HUES6 (cell line): ENCODE results near the gene TIAM2.

ENCODE experiments used
- H3K27ac ChIP-seq: 2 replicates; pipeline ENCODE4 v1.7.0; 2013; ENCODE audit warnings: low read depth, mild to moderate bottlenecking, low read length, inconsistent platforms
- H3K27me3 ChIP-seq: 2 replicates; pipeline ENCODE4 v1.6.1; 2013; ENCODE audit warnings: low read length; ENCODE audit not compliant: control insufficient read depth, insufficient read depth
- H3K36me3 ChIP-seq: 2 replicates; pipeline ENCODE4 v1.6.1; 2013; ENCODE audit warnings: low read length; ENCODE audit not compliant: control insufficient read depth, insufficient read depth
- H3K4me1 ChIP-seq: 2 replicates; pipeline ENCODE4 v1.6.1; 2013; ENCODE audit warnings: low read length; ENCODE audit not compliant: control insufficient read depth, insufficient read depth
- H3K4me3 ChIP-seq: 2 replicates; pipeline ENCODE4 v1.5.1; 2013; ENCODE audit warnings: low read depth, low read length
- H3K9ac ChIP-seq: one replicate; pipeline ENCODE4 v1.6.1; 2013; ENCODE audit warnings: mild to moderate bottlenecking, low read length
- H3K9me3 ChIP-seq: 2 replicates; pipeline ENCODE4 v1.6.1; 2013; ENCODE audit warnings: low read depth, low read length; ENCODE audit not compliant: control insufficient read depth, insufficient read depth

Gene TIAM2

GRCh38 chr6:155150967-155151671, 156.0 kb downstream of the TIAM2 start:
- no peaks in the 10 kb centered on the region for H3K36me3 ChIP-seq
- H3K4me3 ChIP-seq, result no peak overlapping the region
- H3K4me1 ChIP-seq, result peaks cover 37% of the 10 kb centered on the region
- H3K9me3 ChIP-seq, result no peaks in the 10 kb centered on the region
- no peak overlapping the region for H3K9ac ChIP-seq
- H3K27me3 ChIP-seq, result no peaks in the 10 kb centered on the region
- no peak overlapping the region for H3K27ac ChIP-seq

- Histone ChIP-seq H3K27me3 (no peaks in the 10 kb centered on the region), H3K4me3 (no peak overlapping the region), H3K9ac (no peak overlapping the region), H3K9me3 (no peaks in the 10 kb centered on the region), H3K36me3 (no peaks in the 10 kb centered on the region), H3K27ac (no peak overlapping the region), H3K4me1 (peaks cover 37% of the 10 kb centered on the region)
Observed at GRCh38 chr6:155152211-155153076, 157.3 kb downstream of the TIAM2 start.

- H3K4me3 ChIP-seq, result no peak overlapping the region
- H3K9me3 ChIP-seq, result no peaks in the 10 kb centered on the region
- no peak overlapping the region for H3K9ac ChIP-seq
- H3K27me3 ChIP-seq, result no peaks in the 10 kb centered on the region
- peaks cover 25% of the 10 kb centered on the region for H3K4me1 ChIP-seq
- no peaks in the 10 kb centered on the region for H3K36me3 ChIP-seq
- no peak overlapping the region for H3K27ac ChIP-seq
Observed at GRCh38 chr6:155154158-155154830, 159.2 kb downstream of the TIAM2 start.

- Histone ChIP-seq H3K4me3 (no peak overlapping the region), H3K36me3 (no peaks in the 10 kb centered on the region), H3K9ac (no peak overlapping the region), H3K9me3 (no peaks in the 10 kb centered on the region), H3K27ac (no peak overlapping the region), H3K27me3 (no peaks in the 10 kb centered on the region), H3K4me1 (peaks cover 22% of the 10 kb centered on the region)
Observed at GRCh38 chr6:155155787-155156447, 160.8 kb downstream of the TIAM2 start.

- H3K4me1 ChIP-seq, result peaks cover 19% of the 10 kb centered on the region
- no peak overlapping the region for H3K27ac ChIP-seq
- no peak overlapping the region for H3K9ac ChIP-seq
- H3K4me3 ChIP-seq, result no peak overlapping the region
- H3K36me3 ChIP-seq, result no peaks in the 10 kb centered on the region
- no peaks in the 10 kb centered on the region for H3K27me3 ChIP-seq
- no peaks in the 10 kb centered on the region for H3K9me3 ChIP-seq
Observed at GRCh38 chr6:155157101-155157500, 162.0 kb downstream of the TIAM2 start.

- Histone ChIP-seq H3K9me3 (no peaks in the 10 kb centered on the region), H3K4me3 (no peak overlapping the region), H3K36me3 (no peaks in the 10 kb centered on the region), H3K27me3 (no peaks in the 10 kb centered on the region), H3K4me1 (peaks cover 15% of the 10 kb centered on the region), H3K27ac (no peak overlapping the region), H3K9ac (no peak overlapping the region)
Observed at GRCh38 chr6:155158030-155158843, 163.1 kb downstream of the TIAM2 start.

GRCh38 chr6:155162682-155163081, 167.6 kb downstream of the TIAM2 start:
- H3K27me3 ChIP-seq, result no peaks in the 10 kb centered on the region
- no peak overlapping the region for H3K9ac ChIP-seq
- H3K27ac ChIP-seq, result no peak overlapping the region
- no peaks in the 10 kb centered on the region for H3K9me3 ChIP-seq
- H3K4me3 ChIP-seq, result no peak overlapping the region
- H3K36me3 ChIP-seq, result peaks cover 12% of the 10 kb centered on the region
- peaks cover 9% of the 10 kb centered on the region for H3K4me1 ChIP-seq

GRCh38 chr6:155163601-155164000, 168.5 kb downstream of the TIAM2 start:
- no peaks in the 10 kb centered on the region for H3K9me3 ChIP-seq
- H3K27ac ChIP-seq, result no peak overlapping the region
- H3K36me3 ChIP-seq, result peaks cover 12% of the 10 kb centered on the region
- H3K4me3 ChIP-seq, result no peak overlapping the region
- no peak overlapping the region for H3K9ac ChIP-seq
- peaks cover 9% of the 10 kb centered on the region for H3K4me1 ChIP-seq
- no peaks in the 10 kb centered on the region for H3K27me3 ChIP-seq

- Histone ChIP-seq H3K9ac (no peak overlapping the region), H3K27ac (no peak overlapping the region), H3K4me1 (0 out of 2 replicates have a peak, but pooled peaks cover under 1% of the 10 kb centered on the region), H3K36me3 (peaks cover 12% of the 10 kb centered on the region), H3K4me3 (no peak overlapping the region), H3K9me3 (no peaks in the 10 kb centered on the region), H3K27me3 (no peaks in the 10 kb centered on the region)
Observed at GRCh38 chr6:155165029-155165710, 170.1 kb downstream of the TIAM2 start.

GRCh38 chr6:155170519-155170918, 175.4 kb downstream of the TIAM2 start:
- H3K9me3 ChIP-seq, result no peaks in the 10 kb centered on the region
- H3K4me1 ChIP-seq, result peaks cover 17% of the 10 kb centered on the region
- peaks cover 2% of the 10 kb centered on the region for H3K36me3 ChIP-seq
- H3K27ac ChIP-seq, result no peak overlapping the region
- no peak overlapping the region for H3K9ac ChIP-seq
- H3K4me3 ChIP-seq, result no peak overlapping the region
- no peaks in the 10 kb centered on the region for H3K27me3 ChIP-seq
